GM12801 (cell line): ENCODE data around the gene CUL2.

Source experiments
- CTCF ChIP-seq: IDR thresholded peaks from one replicate; pipeline ENCODE4 v1.5.1; 2011; ENCODE audit warnings: control low read depth; ENCODE audit not compliant: insufficient read length; ENCODE audit errors: extremely low read depth

CUL2 gene

GRCh38 chr10:35090162-35090954 is at the start of gene CUL2:
Gene CUL2, minus strand, starts transcription at chr10:35090341. Its CDS starts 19,024 bp downstream, at chr10:35071317.
- TF ChIP-seq CTCF: no peak

- TF ChIP-seq CTCF: no peak
Measured at GRCh38 chr10:35136263-35136815, 46.2 kb upstream of the CUL2 start.

- TF ChIP-seq CTCF: no peak
Measured at GRCh38 chr10:35135861-35136260, 45.7 kb upstream of the CUL2 start.

- TF ChIP-seq CTCF: no peak
Measured at GRCh38 chr10:35133586-35133985, 43.4 kb upstream of the CUL2 start.

- TF ChIP-seq CTCF: no peak
Measured at GRCh38 chr10:35132727-35133126, 42.6 kb upstream of the CUL2 start.

GRCh38 chr10:35130663-35131062 is 40.5 kb upstream of the CUL2 start:
- TF ChIP-seq CTCF: no peak

- TF ChIP-seq CTCF: no peak
Measured at GRCh38 chr10:35129185-35129674, 39.1 kb upstream of the CUL2 start.
